Sigmoid colon (tissue), 7 donors: ENCODE results near the gene CRAT. TPM values are rescaled to one million over a fixed set of nuclear protein-coding genes. Genes with fewer than 3 reads are reported as not detected.

Experiments
- DNase-seq: peaks from one replicate; pipeline ENCODE4 v3.0.0-alpha.2; 2019
- H3K27ac ChIP-seq, 4 donors: fragments of 200-600 bp; sonication (generic); one replicate each; pipeline ENCODE4 v1.5.1; 2016 to 2019; ENCODE audit warnings: mild to moderate bottlenecking in 1 of 4
- H3K27me3 ChIP-seq, 3 donors: fragments of 200-600 bp; sonication (generic); one replicate each; pipeline ENCODE4 v1.5.1; 2019; ENCODE audit warnings: mild to moderate bottlenecking in 1 of 3
- H3K36me3 ChIP-seq, 4 donors: fragments of 200-600 bp; sonication (generic); one replicate each; pipeline ENCODE4 v1.5.1; 2016 to 2019
- H3K4me1 ChIP-seq, 4 donors: fragments of 200-600 bp; sonication (generic); one replicate each; pipeline ENCODE4 v1.5.1; 2017 to 2019
- H3K4me3 ChIP-seq, 4 donors: fragments of 200-600 bp; sonication (generic); one replicate each; pipeline ENCODE4 v1.5.1; 2017 to 2019; ENCODE audit warnings: mild to moderate bottlenecking in 2 of 4, moderate library complexity in 1 of 4
- H3K9me3 ChIP-seq, 4 donors: fragments of 200-600 bp in 3 of 4; sonication (generic) in 3 of 4; one replicate each; pipeline versions ENCODE4 v1.5.1 to v1.6.1; 2013 to 2019
- EP300 ChIP-seq, 4 donors: sonication (generic); formaldehyde crosslinking; IDR thresholded peaks; one replicate each; pipeline ENCODE4 v1.6.1; 2017; ENCODE audit warnings: antibody characterized with exemption in 4 of 4
- POLR2A ChIP-seq, 2 donors: fragments of 450-650 bp; IDR thresholded peaks; one replicate each; pipeline ENCODE4 v1.6.1; 2016; ENCODE audit warnings: antibody characterized with exemption in 2 of 2, mild to moderate bottlenecking in 2 of 2, moderate library complexity in 2 of 2
- POLR2AphosphoS5 ChIP-seq, 4 donors: sonication (generic); formaldehyde crosslinking; IDR thresholded peaks; one replicate each; pipeline ENCODE4 v1.6.1; 2017; ENCODE audit warnings: antibody characterized with exemption in 4 of 4
- whole genome bisulfite sequencing, 2 donors: extraction: QIAGEN DNeasy Blood & Tissue Kit; methylation state at CpG; one replicate each; pipeline ENCODE4 v1.1.7; 2013; 5-methylcytosine and 5-hydroxymethylcytosine counted together
- intact Hi-C: fragments of 100-400 bp; cut with DNase I; formaldehyde crosslinking; loops from one replicate; pipeline ENCODE4 v1.15.1; 2023
- polyA plus RNA-seq, 3 donors: library from polyadenylated mRNA; stranded (reverse); fragments of 200-250 nt; gene quantifications; one replicate each; pipeline ENCODE4 v1.2.3, GENCODE V29; 2013
- total RNA-seq, 4 donors: library from RNA; depleted of rRNA; stranded (reverse); fragments of >200 nt; gene quantifications; one replicate each; pipeline ENCODE4 v1.1.0, GENCODE V29; 2016
- TF ChIP-seq, protein P1 (sequence below), 4 experiments: fragments of 450-650 bp in 3 of 4; fragments of 200-600 bp in 1 of 4; IDR thresholded peaks; one replicate each; pipeline ENCODE4 v1.5.1; 2016 to 2019; ENCODE audit warnings: antibody characterized with exemption in 4 of 4, mild to moderate bottlenecking in 3 of 4, moderate library complexity in 2 of 4
- donor health status: healthy with polysubstance abuse.
- donor health status: Bipolar disorder and iron deficiency.
- donor health status: healthy.

The CRAT gene
- total RNA-seq (10 to 100 TPM; 49.6 to 58.8 (median 52.7) TPM), polyA plus RNA-seq (10 to 100 TPM; 49.8 to 66.8 (median 58.3) TPM)

DNA sequence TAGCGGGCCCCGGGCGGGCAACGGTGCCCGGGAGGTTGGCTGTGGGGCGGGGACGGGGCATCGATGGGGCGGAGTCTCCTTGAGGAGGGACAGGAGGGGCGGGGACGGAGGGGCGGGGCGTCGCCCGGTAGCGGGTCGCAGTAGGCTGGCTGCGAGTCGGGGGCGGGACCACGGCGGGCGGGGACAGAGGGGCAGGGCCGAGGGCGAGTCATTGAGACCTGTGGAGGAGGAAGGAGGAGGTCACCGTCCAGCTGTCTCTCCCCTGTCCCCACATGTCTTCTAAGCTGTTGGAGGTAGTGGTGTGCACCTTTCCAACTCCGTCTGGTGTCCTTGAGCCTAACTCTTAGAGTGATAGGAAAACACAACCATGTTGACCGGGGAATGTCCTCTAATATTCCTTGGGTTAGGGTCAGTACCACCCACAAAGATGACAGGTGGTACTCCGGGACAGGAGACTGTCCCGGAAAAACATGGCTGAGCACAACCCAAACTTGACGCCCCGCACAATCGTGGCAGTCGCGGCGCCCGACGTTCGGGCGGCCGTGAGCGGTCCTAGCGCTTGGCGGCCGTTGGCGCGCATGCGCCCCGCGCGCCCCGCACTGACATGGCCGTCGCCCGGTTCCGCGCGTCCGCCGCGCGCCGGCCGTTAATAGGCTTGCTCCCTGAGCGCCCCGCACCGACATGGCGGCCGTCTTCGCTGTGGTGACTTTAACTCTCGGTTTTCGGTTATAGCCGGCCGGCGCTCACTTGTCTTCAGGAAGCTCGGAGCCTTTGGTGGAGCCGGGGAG is at the start of gene CRAT, which contains the start of gene PTPA:
Gene CRAT (minus strand): TSS at position 54 of the 788 bp plus-strand sequence. CDS start 284 bp downstream, outside the sequence.
Gene PTPA (plus strand): TSS at position 676 of the 788 bp plus-strand sequence. CDS start 186 bp downstream, outside the sequence.
- WGBS, 2 donors, result 1% methylated on average over 77 of the region's 77 CpGs
- Histone ChIP-seq H3K36me3 (peaks cover 0 to 24% (median 14%) of the 10 kb centered on the region in 4 donors), H3K27me3 (no peaks in the 10 kb centered on the region), H3K4me3 (peak within 1 kb of the TSS; percentile 73 to 95 (median 87)), H3K27ac (peak within 1 kb of the TSS; percentile 92 to 97 (median 94)), H3K9me3 (no peaks in the 10 kb centered on the region), H3K4me1 (peaks cover 0 to 41% (median 34%) of the 10 kb centered on the region in 4 donors)
- TF ChIP-seq POLR2A (IDR thresholded peaks at IDR 0.05) (peak; percentile 81 to 95), POLR2AphosphoS5 (IDR thresholded peaks at IDR 0.05) (peak; percentile 96 to 99 (median 96))
- TF ChIP-seq, protein P1, sequence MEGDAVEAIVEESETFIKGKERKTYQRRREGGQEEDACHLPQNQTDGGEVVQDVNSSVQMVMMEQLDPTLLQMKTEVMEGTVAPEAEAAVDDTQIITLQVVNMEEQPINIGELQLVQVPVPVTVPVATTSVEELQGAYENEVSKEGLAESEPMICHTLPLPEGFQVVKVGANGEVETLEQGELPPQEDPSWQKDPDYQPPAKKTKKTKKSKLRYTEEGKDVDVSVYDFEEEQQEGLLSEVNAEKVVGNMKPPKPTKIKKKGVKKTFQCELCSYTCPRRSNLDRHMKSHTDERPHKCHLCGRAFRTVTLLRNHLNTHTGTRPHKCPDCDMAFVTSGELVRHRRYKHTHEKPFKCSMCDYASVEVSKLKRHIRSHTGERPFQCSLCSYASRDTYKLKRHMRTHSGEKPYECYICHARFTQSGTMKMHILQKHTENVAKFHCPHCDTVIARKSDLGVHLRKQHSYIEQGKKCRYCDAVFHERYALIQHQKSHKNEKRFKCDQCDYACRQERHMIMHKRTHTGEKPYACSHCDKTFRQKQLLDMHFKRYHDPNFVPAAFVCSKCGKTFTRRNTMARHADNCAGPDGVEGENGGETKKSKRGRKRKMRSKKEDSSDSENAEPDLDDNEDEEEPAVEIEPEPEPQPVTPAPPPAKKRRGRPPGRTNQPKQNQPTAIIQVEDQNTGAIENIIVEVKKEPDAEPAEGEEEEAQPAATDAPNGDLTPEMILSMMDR (IDR thresholded peaks at IDR 0.05), result no peak
- DNase-seq, result peak; percentile 99
- intact Hi-C loops, result no loop called here

GRCh38 chr9:129156163-129156562 is 45.6 kb upstream of the CRAT start:
- Histone ChIP-seq H3K27me3 (no peaks in the 10 kb centered on the region), H3K4me3 (no peak overlapping the region), H3K4me1 (no peaks in the 10 kb centered on the region), H3K9me3 (no peaks in the 10 kb centered on the region), H3K36me3 (peaks cover 0 to 26% (median 8%) of the 10 kb centered on the region in 4 donors), H3K27ac (no peak overlapping the region)
- WGBS, 2 donors, result 91 to 92% methylated on average over 10 of the region's 10 CpGs
- no peak for TF ChIP-seq POLR2AphosphoS5 (IDR thresholded peaks at IDR 0.05)
- TF ChIP-seq, protein P1 (IDR thresholded peaks at IDR 0.05), result no peak
- TF ChIP-seq POLR2A (IDR thresholded peaks at IDR 0.05), result no peak
- no peak for TF ChIP-seq EP300 (IDR thresholded peaks at IDR 0.05)
- intact Hi-C loops, result no loop called here
- DNase-seq, result no peak

DNA sequence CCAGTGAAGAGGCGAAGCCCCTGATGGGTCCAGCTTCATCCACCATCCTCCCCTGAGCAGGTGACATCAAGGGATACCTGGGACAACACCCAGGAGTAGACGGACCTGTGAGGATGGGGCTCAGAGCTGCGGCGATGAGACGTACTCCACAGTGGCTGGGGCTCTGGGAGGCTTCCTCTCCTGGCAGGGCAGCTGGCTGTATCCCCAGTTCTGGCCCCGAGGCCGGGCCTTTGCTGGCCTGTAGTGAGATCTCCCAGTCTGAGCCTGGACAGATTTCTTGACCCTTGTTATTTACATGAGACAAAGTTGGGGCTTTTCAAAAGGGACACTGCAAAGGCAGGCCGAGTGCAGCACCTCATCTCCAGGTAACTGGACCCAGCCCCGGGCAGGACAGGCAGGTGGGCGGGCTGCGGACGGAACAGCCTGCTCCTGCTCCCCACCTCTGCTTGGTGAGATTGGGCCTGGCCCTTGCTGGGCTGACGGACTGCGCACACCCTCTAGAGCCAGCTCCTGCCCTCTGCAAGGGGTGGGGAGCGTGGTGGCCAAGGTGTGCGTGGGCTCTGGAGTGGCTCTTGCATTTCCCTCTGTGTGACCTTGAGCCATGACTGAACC is 44.4 kb upstream of the CRAT start:
- Histone ChIP-seq H3K27me3 (no peaks in the 10 kb centered on the region), H3K4me1 (peaks cover 0 to 4% (median 0%) of the 10 kb centered on the region in 4 donors), H3K36me3 (peaks cover 0 to 33% (median 13%) of the 10 kb centered on the region in 4 donors), H3K27ac (no peak overlapping the region), H3K4me3 (no peak overlapping the region), H3K9me3 (no peaks in the 10 kb centered on the region)
- intact Hi-C loops, result no loop called here
- DNase-seq, result no peak
- TF ChIP-seq EP300 (IDR thresholded peaks at IDR 0.05) (no peak), POLR2AphosphoS5 (IDR thresholded peaks at IDR 0.05) (no peak), POLR2A (IDR thresholded peaks at IDR 0.05) (no peak)
- TF ChIP-seq, protein P1 (IDR thresholded peaks at IDR 0.05), result no peak
- 93% methylated on average over 16 of the region's 16 CpGs for WGBS, 2 donors

GRCh38 chr9:129151469-129151868 is 40.9 kb upstream of the CRAT start:
- Histone ChIP-seq H3K4me3 (no peak overlapping the region), H3K27ac (no peak overlapping the region), H3K27me3 (no peaks in the 10 kb centered on the region), H3K9me3 (no peaks in the 10 kb centered on the region), H3K4me1 (peaks cover 0 to 30% (median 16%) of the 10 kb centered on the region in 4 donors), H3K36me3 (peaks cover 0 to 52% (median 28%) of the 10 kb centered on the region in 4 donors)
- no peak for TF ChIP-seq POLR2A (IDR thresholded peaks at IDR 0.05)
- no peak for TF ChIP-seq POLR2AphosphoS5 (IDR thresholded peaks at IDR 0.05)
- no peak for TF ChIP-seq EP300 (IDR thresholded peaks at IDR 0.05)
- TF ChIP-seq, protein P1 (IDR thresholded peaks at IDR 0.05), result no peak
- peak; percentile 63 for DNase-seq
- 94% methylated on average over 15 of the region's 15 CpGs for WGBS, 2 donors
- intact Hi-C loops, result no loop called here
